GM12874 (cell line): ENCODE measurements around the gene MYL4.

Source experiments
- TF ChIP-seq, protein P1 (sequence below): IDR thresholded peaks from 2 replicates; pipeline ENCODE4 v1.5.1; 2011; ENCODE audit warnings: low read depth, mild to moderate bottlenecking, control low read depth, low read length, moderate library complexity; ENCODE audit not compliant: insufficient read depth

Gene MYL4

DNA sequence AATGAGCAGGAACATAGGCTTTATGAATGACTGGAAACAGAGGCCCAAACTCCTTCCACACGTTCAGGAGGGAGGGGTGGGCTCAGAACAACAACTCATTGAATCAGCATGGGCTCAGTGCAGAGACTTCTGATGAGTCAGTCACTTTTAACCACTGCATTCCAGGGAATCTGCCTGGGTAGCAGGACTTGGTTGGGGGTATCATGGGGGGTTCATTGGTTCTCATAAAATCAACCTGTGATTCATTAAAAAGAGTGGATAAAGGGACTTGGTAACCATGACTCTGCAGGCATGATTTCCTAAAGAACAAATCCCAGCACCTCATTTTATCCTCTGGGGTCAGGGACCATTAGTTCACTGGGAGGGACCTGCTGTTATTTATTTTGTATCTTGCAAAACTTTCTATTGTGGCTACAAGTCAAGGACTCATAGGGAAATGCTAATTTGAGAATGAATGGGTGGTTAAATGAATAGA, 58.2 kb downstream of the MYL4 start:
- TF ChIP-seq, protein P1, sequence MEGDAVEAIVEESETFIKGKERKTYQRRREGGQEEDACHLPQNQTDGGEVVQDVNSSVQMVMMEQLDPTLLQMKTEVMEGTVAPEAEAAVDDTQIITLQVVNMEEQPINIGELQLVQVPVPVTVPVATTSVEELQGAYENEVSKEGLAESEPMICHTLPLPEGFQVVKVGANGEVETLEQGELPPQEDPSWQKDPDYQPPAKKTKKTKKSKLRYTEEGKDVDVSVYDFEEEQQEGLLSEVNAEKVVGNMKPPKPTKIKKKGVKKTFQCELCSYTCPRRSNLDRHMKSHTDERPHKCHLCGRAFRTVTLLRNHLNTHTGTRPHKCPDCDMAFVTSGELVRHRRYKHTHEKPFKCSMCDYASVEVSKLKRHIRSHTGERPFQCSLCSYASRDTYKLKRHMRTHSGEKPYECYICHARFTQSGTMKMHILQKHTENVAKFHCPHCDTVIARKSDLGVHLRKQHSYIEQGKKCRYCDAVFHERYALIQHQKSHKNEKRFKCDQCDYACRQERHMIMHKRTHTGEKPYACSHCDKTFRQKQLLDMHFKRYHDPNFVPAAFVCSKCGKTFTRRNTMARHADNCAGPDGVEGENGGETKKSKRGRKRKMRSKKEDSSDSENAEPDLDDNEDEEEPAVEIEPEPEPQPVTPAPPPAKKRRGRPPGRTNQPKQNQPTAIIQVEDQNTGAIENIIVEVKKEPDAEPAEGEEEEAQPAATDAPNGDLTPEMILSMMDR = no peak

DNA sequence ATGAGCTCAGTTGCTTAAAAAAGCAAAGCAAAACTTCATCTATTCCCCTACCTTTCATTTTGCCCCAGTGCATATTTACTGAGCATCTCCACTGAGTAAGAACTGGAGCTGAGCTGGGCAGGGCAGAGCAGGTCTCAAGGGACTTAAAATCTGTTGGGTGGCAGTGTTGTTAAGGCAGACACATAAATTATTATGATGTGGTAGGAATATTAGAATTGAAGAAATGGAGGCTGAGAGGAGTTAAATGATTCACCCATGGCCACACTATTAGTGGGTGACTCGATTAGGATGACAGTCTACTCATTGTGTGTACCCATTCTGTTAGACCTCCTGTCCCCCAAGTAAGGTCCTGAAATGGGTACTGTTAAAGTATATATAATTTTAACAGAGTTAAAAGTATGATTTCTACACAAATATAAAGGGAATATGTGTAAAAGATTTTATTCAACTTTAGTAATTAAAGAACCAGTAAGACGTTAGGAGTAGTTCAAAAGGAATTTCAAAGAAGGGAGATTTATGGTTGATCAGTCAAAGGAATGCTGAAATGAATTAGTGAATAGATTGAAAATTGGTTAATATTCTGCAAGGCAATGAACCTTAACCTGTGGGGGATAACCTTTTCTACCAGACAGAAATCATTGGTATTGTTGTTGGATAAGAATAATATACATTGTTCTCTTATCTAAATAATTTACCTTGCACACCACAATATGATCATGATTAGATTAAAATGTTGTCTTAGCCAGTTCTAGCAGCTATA, 62.0 kb downstream of the MYL4 start:
- TF ChIP-seq, protein P1 = no peak

DNA sequence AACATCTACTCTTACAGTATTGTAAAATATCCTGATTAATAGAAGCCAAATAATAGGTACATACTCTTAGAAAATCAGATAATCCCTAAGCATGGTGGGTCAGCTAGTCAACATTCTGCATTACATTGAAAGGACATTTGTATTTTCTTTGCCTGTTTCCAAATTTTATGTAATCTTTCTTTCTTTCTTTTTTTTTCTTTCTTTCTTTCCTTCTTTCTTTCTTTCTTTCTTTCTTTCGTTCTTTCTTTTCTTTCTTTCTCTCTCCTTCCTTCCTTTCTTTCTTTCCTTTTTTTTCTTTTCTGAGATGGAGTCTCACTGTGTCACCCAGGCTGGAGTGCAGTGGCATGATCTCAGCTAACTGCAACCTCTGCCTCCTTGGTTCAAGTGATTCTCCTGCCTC, 63.3 kb downstream of the MYL4 start:
- TF ChIP-seq, protein P1 = no peak

DNA sequence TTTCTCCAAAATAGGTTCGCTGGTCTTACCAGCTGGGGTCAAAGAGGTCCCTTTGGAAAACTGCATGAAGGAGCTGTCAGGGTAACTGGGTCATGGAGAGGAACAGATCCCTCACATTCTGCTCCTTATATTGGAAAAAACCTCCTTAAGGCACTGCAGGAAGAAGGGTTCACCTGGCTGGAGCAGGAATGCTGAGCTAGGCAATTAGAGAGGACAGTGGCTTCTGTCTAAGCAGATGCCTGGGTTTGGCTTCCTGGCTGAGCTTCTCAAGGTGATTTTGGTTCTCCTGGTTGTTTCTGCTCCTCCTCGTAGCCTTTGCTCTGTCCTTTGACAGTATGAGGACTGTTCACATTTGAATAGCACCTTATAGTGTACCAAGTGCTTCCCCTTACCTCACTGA, 64.1 kb downstream of the MYL4 start:
- TF ChIP-seq, protein P1 = no peak
